Nephron progenitor cell (in vitro differentiated cells): ENCODE results near the gene DNAJC4.
A peak's percentile ranks its signal among the peaks of the same experiment; 100 is the strongest.

Experiments used
- DNase-seq: peaks from one replicate; pipeline ENCODE4 v3.0.0; 2021
- H3K27ac Mint-ChIP-seq: 2 replicates; pipeline ENCODE4 v1.8.0; 2021; ENCODE audit warnings: mild to moderate bottlenecking, moderate library complexity, mixed read lengths
- H3K27me3 Mint-ChIP-seq: 2 replicates; pipeline ENCODE4 v1.8.0; 2021; ENCODE audit warnings: mild to moderate bottlenecking, low read depth, mixed read lengths; ENCODE audit not compliant: poor library complexity
- H3K36me3 Mint-ChIP-seq: 2 replicates; pipeline ENCODE4 v1.8.0; 2021; ENCODE audit warnings: low read depth, mixed read lengths
- H3K4me1 Mint-ChIP-seq: 2 replicates; pipeline ENCODE4 v1.8.0; 2021; ENCODE audit warnings: mixed read lengths
- H3K4me3 Mint-ChIP-seq: 2 replicates; pipeline ENCODE4 v1.8.0; 2021; ENCODE audit warnings: mild to moderate bottlenecking, moderate library complexity, mixed read lengths
- H3K9me3 Mint-ChIP-seq: 2 replicates; pipeline ENCODE4 v1.8.0; 2021; ENCODE audit warnings: mild to moderate bottlenecking, moderate library complexity, mixed read lengths
- CTCF ChIP-seq: fragments of 200-600 bp; sonication (generic); IDR thresholded peaks from 2 replicates; pipeline ENCODE4 v1.5.0; 2021; ENCODE audit warnings: antibody characterized with exemption

Gene DNAJC4

GRCh38 chr11:64232967-64233315 lies 2.6 kb downstream of the DNAJC4 start:
- peaks cover 35% of the 10 kb centered on the region for H3K4me1 Mint-ChIP-seq
- H3K4me3 Mint-ChIP-seq: peak overlapping the region; percentile 90
- no peaks in the 10 kb centered on the region for H3K9me3 Mint-ChIP-seq
- no peak for TF ChIP-seq CTCF
- peaks cover 15% of the 10 kb centered on the region for H3K27me3 Mint-ChIP-seq
- DNase-seq: no peak
- no peak overlapping the region for H3K27ac Mint-ChIP-seq
- no peaks in the 10 kb centered on the region for H3K36me3 Mint-ChIP-seq

GRCh38 chr11:64233913-64234586 lies 3.7 kb downstream of the DNAJC4 start, which contains the start of gene VEGFB:
Gene VEGFB (plus strand): TSS chr11:64234584. CDS start chr11:64234834, 250 bp downstream.
- Mint-ChIP-seq H3K4me3 (peak within 1 kb of the TSS; percentile 86), H3K4me1 (peaks cover 35% of the 10 kb centered on the region), H3K27ac (no peak within 1 kb of the TSS), H3K36me3 (peaks cover 8% of the 10 kb centered on the region), H3K27me3 (peaks cover 15% of the 10 kb centered on the region), H3K9me3 (no peaks in the 10 kb centered on the region)
- no peak for TF ChIP-seq CTCF
- peak; percentile 74 for DNase-seq

GRCh38 chr11:64234647-64235379 lies 4.5 kb downstream of the DNAJC4 start:
- H3K27ac Mint-ChIP-seq: no peak overlapping the region
- peaks cover 31% of the 10 kb centered on the region for H3K4me1 Mint-ChIP-seq
- peak; percentile 59 for DNase-seq
- peaks cover 15% of the 10 kb centered on the region for H3K27me3 Mint-ChIP-seq
- no peaks in the 10 kb centered on the region for H3K9me3 Mint-ChIP-seq
- H3K36me3 Mint-ChIP-seq: peaks cover 8% of the 10 kb centered on the region
- H3K4me3 Mint-ChIP-seq: peak overlapping the region; percentile 83
- no peak for TF ChIP-seq CTCF

- H3K4me3 Mint-ChIP-seq: peak overlapping the region; percentile 83
- no peaks in the 10 kb centered on the region for H3K9me3 Mint-ChIP-seq
- H3K4me1 Mint-ChIP-seq: peaks cover 36% of the 10 kb centered on the region
- peaks cover 15% of the 10 kb centered on the region for H3K27me3 Mint-ChIP-seq
- H3K36me3 Mint-ChIP-seq: peaks cover 8% of the 10 kb centered on the region
- DNase-seq: no peak
- H3K27ac Mint-ChIP-seq: no peak overlapping the region
- TF ChIP-seq CTCF: no peak
Observed at GRCh38 chr11:64235437-64236161, 5.3 kb downstream of the DNAJC4 start.

GRCh38 chr11:64237484-64237951 lies 7.2 kb downstream of the DNAJC4 start:
- H3K27ac Mint-ChIP-seq: no peak overlapping the region
- H3K9me3 Mint-ChIP-seq: no peaks in the 10 kb centered on the region
- peaks cover 8% of the 10 kb centered on the region for H3K36me3 Mint-ChIP-seq
- TF ChIP-seq CTCF: no peak
- peaks cover 26% of the 10 kb centered on the region for H3K4me1 Mint-ChIP-seq
- H3K27me3 Mint-ChIP-seq: peaks cover 10% of the 10 kb centered on the region
- DNase-seq: no peak
- H3K4me3 Mint-ChIP-seq: no peak overlapping the region
